Suppressor macrophage treated with lipopolysaccharide for 1 hour (primary cell): ENCODE measurements around the gene PASK.
A peak's percentile ranks its signal among the peaks of the same experiment; 100 is the strongest.

Experiments used
- DNase-seq, 3 donors: peaks; one replicate each; pipeline ENCODE4 v3.0.0-alpha.2; 2020 to 2022

PASK gene

DNA sequence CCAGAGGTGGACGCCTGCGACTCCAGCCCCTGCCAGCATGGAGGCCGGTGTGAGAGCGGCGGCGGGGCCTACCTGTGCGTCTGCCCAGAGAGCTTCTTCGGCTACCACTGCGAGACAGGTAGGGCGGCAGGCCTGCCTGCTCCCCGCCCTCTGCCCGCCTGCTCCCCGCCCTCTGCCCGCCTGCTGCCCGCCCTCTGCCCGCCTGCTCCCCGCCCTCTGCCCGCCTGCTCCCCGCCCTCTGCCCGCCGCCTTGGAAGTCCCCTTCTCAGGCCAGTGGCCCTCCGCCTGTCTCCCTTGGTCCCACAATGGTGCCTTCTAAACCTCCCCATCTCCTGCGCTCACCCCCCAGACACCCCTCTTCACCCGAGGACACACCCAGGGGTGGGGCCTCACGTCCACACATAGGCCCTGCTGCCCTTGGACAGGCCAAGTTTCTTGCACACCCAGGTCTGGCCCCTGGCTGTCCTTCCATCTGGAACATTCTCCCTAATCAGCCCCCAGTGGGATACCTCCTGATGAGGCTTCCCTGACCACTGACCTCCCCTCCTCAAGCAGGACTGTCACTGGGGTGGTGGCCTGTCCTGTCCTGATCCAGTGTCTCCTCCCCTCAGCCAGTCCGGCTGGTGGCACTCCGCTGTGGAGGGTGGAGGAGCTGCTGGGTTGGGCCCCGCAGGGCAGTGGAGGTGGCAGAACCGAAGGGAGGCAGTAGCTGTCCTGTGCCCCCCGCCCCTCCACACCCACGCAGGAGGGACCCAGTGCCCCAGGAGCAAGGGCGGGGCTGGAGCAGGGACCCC, 85.1 kb downstream of the PASK start:
- DNase-seq = peak in 2 of 3 donors; percentile 35 to 65

DNA sequence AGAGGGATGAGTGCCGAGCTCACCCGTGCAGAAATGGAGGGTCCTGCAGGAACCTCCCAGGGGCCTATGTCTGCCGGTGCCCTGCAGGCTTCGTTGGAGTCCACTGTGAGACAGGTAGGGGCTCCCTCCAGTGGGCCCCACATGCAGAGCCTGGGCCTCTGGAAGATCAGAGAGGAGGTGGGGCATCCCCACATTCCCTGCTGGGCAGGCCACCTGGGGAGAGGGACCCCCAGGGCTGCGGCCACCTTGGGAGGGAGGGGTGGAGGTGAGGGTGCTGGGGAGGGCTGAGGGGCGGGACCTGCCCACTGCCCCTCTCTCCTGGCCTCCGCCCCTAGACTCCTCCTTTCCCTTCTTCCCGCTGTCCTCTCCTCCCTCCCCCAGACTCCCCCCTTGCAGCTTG, 85.7 kb downstream of the PASK start:
- no peak for DNase-seq

DNA sequence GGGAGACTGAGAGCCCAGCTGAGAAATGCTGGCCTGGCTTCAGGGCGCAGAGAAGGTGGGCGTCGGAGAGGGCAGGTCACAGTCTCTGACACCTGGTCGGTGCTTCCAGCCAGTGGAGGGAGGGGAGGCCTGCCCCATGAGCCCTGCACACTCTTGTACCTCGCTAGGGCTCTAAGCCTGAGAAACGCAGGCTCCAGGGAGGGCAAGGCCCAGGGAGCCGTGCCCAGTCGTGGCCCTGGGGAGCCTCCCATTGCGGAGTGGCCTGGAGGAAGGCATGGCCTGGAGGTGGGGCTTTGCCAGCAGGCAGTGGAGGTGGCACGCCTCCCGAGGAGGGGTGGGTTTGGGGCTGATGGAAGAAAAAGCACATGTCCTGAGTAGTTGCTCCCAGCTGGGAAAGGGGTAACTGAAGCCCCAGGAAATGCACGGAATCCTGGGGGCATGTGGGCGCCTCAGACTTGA, 86.2 kb downstream of the PASK start:
- DNase-seq = no peak

DNA sequence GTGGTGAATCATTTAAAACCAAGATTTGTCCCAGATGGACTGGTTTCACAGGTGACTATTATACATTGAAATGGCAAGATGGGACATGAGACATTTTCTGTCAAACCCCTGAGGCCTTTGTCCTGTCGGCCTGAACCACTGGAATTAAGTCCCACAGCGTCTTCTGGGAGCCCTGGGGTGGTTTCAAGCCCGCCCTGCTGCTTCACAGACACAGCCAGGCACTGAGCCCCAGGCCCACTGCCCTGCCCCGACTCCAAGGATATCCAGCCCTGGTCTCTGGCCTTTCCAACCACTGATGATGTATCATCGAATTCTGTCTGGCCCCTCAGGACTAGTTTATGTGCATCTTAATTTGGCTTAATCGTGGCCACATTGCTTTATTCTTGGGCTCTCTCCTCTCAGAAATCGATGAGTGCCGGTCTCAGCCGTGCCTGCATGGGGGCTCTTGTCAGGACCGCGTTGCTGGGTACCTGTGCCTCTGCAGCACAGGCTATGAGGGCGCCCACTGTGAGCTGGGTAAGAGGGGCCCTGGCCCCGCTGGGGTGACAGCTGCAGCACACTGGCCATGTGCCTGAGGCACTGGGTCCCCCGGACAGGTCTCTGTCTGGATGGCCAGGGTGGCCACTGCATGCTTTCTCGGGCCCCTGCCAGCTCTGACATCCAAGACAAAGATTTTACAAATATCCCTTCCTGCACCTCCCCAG, 86.7 kb downstream of the PASK start:
- no peak for DNase-seq

DNA sequence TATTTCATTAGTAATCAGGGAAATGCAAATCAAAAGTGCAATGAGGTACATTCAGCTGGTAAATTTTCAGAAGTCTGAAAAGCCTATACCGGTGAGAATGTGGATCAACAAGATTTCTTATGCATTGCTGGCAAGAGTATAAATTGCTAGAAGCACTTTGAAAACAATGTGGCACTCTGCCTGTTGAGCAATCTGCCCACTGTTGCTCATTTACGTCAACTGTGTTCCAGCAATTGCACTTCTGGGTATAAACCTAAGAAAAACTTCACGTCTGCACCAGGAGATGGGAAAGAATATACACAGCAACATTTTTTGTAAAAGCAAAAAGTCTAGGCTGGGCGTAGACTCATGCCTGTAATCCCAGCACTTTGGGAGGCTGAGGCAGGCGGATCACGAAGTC, 88.0 kb downstream of the PASK start:
- no peak for DNase-seq
